GM21390 (cell line): ENCODE measurements around the gene UBE2S.

Experiments used
- ATAC-seq: cut with Tn5 transposase; IDR thresholded peaks from one replicate; pipeline ENCODE4 v1.9.1; 2021; ENCODE audit not compliant: unreplicated experiment

The UBE2S gene

DNA sequence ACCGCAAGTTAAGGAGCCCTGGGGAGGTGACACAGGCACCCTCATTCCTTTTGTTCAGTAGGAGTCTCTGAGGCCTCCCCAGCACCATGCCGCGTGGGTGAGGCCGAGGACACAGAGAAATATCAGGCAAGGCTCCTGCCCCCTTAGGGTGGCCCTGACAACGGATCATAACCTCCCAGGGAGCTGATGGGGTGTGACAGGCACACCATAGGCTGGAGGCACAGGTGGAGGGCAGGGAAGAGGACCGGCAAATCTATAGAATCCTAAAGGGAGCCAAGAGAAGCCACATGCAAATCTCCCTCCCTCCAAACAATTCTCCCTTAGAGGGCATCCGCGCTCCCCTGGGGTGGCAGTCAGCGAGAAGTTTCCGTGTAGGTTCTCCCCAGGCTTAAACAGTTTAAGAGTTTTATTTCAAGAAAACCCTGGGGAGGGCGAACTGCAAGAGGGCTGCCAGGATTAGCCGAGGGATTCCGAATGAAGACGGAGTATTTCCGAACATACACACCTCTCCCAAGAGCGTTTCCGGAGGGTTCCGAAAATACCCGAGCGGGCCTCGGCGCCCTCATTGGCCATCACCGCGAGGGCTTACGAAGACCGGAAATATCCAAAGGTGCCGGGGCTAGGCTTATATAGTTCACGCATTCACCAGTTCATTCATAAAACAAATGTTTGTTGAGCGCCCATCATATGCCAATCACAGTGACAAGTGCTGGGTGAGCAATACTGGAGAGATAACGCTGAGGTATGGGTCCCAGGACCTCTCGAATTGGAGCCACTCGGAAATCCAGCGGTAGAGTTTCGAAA lies 22.5 kb downstream of the UBE2S start:
- peak; percentile 49 for ATAC-seq

- no peak for ATAC-seq
These were observed 23.3 kb downstream of the UBE2S start, which contains the start of gene TMEM238 for GRCh38 chr19:55384131-55384919. TMEM238 (minus strand) TSS chr19:55384292; CDS start chr19:55384259, 33 bp downstream.

- no peak for ATAC-seq
These were observed 24.1 kb downstream of the UBE2S start for GRCh38 chr19:55383279-55384130.

DNA sequence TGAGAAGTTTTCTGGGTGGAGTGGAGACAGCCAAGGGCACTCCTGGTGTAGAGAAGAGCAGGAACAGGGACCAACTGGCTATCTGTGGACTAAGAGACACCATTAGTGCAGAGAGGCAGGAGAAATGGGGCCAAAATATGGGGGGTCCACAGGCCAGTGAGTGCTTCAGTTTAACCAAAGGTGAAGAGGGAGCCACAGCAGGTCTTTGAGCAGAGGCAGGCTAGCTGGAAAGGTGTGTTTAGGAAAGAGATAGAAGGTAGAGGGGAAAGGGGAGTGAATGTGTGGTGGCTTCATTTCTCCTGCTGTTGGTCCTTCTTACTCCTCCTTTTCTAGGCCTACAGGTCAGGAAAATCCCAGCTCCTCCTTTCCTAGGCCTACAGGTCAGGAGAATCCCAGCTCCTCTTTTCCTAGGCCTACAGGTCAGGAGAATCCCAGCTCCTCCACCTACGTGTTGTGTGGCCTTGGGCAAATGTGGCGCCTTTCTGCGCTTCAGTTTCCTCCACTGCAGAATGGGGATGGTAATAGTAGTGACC lies 25.0 kb downstream of the UBE2S start:
- no peak for ATAC-seq

- ATAC-seq = no peak
These were observed 25.6 kb downstream of the UBE2S start for GRCh38 chr19:55382013-55382412.

GRCh38 chr19:55379174-55379573 lies 28.4 kb downstream of the UBE2S start:
- no peak for ATAC-seq

DNA sequence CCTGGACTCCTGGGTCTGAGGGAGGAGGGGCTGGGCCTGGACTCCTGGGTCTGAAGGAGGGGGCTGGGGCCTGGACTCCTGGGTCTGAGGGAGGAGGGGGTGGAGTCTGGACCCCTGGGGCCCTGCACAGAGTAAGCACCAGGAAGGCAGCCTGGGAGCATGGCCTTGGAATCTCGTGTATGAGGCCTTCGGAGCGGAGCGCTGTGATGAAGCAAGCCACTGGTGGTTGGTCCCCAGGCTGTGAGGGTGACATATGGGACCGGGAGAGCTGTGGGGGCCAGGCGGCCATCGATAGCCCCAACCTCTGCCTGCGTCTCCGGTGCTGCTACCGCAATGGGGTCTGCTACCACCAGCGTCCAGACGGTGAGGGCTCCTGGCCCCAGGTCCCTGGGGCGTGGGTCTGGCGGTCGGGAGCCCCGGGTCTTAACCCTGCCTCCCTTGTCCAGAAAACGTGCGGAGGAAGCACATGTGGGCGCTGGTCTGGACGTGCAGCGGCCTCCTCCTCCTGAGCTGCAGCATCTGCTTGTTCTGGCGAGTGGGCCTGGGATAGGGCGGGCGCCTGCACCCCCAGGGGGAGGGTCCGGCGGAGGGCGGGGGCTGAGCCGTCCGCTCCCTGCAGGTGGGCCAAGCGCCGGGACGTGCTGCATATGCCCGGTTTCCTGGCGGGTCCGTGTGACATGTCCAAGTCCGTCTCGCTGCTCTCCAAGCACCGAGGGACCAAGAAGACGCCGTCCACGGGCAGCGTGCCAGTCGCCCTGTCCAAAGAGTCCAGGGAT lies 30.0 kb downstream of the UBE2S start:
- ATAC-seq = no peak

DNA sequence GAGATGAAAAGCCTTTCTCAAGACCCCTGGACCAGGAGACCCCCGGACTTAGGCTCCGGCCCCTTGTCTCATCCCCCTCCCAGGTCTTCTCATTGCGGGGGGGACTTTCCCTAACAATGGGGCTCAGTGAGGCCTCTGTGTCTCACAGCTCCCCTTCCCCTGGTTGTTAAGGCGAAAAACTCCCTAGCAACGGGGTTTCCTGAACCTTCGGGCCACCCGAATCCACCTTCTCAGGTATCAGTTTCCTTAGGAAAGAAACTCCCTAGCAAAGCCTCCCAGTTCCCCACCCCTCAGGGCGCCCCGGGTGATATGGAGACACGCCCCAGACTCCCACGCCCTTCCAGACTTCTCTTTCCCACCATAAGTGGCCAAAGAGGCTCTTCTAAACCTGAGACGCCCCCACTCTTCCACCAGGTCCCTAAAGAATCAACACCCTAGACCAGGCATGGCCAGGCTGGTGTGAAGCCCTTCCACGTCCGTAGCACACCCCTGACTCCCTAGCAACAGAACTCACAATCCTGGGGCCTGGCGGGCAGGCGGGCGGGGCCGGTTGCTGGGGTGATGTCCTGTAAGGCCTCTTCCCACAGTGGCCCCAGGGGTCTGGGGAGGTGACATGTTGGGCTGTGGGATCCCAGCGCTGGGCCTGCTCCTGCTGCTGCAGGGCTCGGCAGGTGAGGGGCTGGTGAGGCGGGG lies 31.2 kb downstream of the UBE2S start, which contains the start of gene TMEM190:
Gene TMEM190 (plus strand): TSS at position 586 of the 693 bp plus-strand sequence. CDS start 28 bp downstream, at position 614.
- ATAC-seq = no peak

- ATAC-seq = no peak
These were observed 33.4 kb downstream of the UBE2S start for GRCh38 chr19:55373993-55374757.

DNA sequence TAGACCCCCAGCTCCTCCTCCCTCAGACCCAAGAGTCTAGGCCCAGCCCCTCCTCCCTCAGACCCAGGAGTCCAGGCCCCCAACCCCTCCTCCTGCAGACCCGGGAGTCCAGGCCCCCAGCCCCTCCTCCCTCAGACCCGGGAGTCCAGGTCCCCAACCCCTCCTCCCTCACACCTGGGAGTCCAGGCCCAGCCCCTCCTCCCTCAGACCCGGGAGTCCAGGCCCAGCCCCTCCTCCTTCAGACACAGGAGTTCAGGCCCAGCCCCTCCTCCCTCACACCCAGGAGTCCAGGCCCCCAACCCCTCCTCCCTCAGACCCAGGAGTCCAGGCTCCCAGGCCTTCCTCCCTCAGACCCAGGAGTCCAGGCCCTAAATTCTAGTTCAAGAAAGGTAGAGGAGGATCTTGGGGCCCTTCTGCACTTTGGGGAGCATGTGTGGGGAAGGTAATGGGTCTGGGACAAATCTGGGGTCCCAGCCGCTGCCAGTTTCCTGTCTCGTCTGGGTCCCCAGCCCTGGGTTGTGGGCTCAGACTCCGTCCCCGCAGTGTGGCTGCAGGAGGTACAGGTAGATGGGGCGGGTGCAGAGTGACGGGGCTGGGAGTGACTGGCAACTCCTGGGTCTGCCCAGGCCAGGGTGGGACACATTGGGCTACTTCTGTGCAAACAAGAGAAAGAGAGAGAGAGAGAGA lies 34.1 kb downstream of the UBE2S start:
- ATAC-seq = no peak

GRCh38 chr19:55372316-55373081 lies 35.1 kb downstream of the UBE2S start:
- no peak for ATAC-seq

GRCh38 chr19:55370305-55370988 lies 37.1 kb downstream of the UBE2S start, which contains the start of gene IL11:
IL11 (minus strand) TSS chr19:55370463; CDS start chr19:55370310, 153 bp downstream.
- ATAC-seq = no peak

- no peak for ATAC-seq
These were observed 37.8 kb downstream of the UBE2S start for GRCh38 chr19:55369653-55370304.

- ATAC-seq = no peak
These were observed 38.7 kb downstream of the UBE2S start for GRCh38 chr19:55368701-55369563.

GRCh38 chr19:55368106-55368505 lies 39.5 kb downstream of the UBE2S start:
- no peak for ATAC-seq
